ENCODE data around the gene MRPL32. TPM values are rescaled to one million over a fixed set of nuclear protein-coding genes. Genes with fewer than 3 reads are reported as not detected.

MRPL32 gene
- total and polyA plus RNA-seq, 2 of the 13 experiments (the other 11 are each of a cell fraction or from before 2014, with no cell fraction given), result 39.0 to 81.2 TPM

DNA sequence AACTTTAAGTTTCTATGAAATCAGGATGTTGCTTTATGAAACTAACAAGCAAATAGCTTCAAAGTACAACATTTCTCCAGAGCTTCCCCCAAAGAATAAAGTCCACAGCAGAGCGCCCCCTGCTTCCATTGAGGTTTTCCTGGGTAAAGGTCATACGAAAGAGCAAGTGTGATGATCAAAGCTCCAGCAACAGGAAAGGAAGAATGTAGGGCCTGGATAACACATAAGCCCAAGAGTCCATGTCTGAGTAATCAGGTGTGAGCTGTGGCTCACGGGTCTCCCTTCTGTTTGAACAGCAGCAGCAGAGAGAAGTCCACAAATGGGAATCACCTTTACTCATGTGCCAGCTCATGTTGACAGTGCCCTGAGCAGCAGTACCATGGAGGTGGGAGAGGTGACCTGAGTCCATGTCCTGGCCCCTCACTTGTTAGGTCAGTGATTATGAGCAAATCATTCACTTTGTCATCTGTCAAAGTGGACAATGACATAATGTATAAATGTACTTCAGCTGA lies 50.5 kb downstream of the MRPL32 start (continued):
- no peak for TF ChIP-seq PAF1 (CRISPR knock-in tag; IDR thresholded peaks at IDR 0.05)
- TF ChIP-seq ZNF781 (CRISPR knock-in tag; IDR thresholded peaks at IDR 0.05; ENCODE audit: borderline replicate concordance, not compliant biosample characterization), result no peak
- TF ChIP-seq ZNF761 (CRISPR knock-in tag; conservative IDR thresholded peaks at IDR 0.05), result no peak
- no peak for TF ChIP-seq FOXM1 (CRISPR knock-in tag; IDR thresholded peaks at IDR 0.05)
- TF ChIP-seq ZBTB46 (CRISPR knock-in tag; IDR thresholded peaks at IDR 0.05; ENCODE audit: borderline replicate concordance), result no peak
- no peak for TF ChIP-seq AGO1 (IDR thresholded peaks at IDR 0.05; ENCODE audit: low read depth, low read length, poor library complexity, severe bottlenecking)
- TF ChIP-seq JUNB (CRISPR knock-in tag; IDR thresholded peaks at IDR 0.05; ENCODE audit: borderline replicate concordance), result no peak
- peak; percentile 47; the same call in 1 of the 2 replicates for TF ChIP-seq RCOR2 (CRISPR knock-in tag; IDR thresholded peaks at IDR 0.05)
- no peak for TF ChIP-seq CEBPZ (IDR thresholded peaks at IDR 0.05; ENCODE audit: low read length)
- TF ChIP-seq, protein P1, sequence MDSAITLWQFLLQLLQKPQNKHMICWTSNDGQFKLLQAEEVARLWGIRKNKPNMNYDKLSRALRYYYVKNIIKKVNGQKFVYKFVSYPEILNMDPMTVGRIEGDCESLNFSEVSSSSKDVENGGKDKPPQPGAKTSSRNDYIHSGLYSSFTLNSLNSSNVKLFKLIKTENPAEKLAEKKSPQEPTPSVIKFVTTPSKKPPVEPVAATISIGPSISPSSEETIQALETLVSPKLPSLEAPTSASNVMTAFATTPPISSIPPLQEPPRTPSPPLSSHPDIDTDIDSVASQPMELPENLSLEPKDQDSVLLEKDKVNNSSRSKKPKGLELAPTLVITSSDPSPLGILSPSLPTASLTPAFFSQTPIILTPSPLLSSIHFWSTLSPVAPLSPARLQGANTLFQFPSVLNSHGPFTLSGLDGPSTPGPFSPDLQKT (CRISPR knock-in tag; IDR thresholded peaks at IDR 0.05; ENCODE audit: borderline replicate concordance), result no peak
- TF ChIP-seq ZMAT3 (CRISPR knock-in tag; conservative IDR thresholded peaks at IDR 0.05), result no peak
- TF ChIP-seq, protein P2, sequence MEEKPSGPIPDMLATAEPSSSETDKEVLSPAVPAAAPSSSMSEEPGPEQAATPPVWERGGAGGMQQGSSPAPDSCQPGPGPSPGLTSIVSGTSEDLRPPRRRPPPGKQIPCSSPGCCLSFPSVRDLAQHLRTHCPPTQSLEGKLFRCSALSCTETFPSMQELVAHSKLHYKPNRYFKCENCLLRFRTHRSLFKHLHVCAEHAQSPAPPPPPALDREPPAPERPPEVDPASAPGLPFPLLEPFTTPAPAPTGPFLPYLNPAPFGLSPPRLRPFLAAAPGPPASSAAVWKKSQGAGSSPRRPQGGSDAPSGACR (CRISPR knock-in tag; IDR thresholded peaks at IDR 0.05), result peak; percentile 74
- TF ChIP-seq, protein P3, sequence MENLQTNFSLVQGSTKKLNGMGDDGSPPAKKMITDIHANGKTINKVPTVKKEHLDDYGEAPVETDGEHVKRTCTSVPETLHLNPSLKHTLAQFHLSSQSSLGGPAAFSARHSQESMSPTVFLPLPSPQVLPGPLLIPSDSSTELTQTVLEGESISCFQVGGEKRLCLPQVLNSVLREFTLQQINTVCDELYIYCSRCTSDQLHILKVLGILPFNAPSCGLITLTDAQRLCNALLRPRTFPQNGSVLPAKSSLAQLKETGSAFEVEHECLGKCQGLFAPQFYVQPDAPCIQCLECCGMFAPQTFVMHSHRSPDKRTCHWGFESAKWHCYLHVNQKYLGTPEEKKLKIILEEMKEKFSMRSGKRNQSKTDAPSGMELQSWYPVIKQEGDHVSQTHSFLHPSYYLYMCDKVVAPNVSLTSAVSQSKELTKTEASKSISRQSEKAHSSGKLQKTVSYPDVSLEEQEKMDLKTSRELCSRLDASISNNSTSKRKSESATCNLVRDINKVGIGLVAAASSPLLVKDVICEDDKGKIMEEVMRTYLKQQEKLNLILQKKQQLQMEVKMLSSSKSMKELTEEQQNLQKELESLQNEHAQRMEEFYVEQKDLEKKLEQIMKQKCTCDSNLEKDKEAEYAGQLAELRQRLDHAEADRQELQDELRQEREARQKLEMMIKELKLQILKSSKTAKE (CRISPR knock-in tag; IDR thresholded peaks at IDR 0.05; ENCODE audit: borderline replicate concordance), result no peak
- no peak for TF ChIP-seq SRSF1 (optimal IDR thresholded peaks at IDR 0.05; ENCODE audit: low read depth, low read length)
- no peak for TF ChIP-seq ZNF451 (CRISPR knock-in tag; IDR thresholded peaks at IDR 0.05)
- no peak for TF ChIP-seq ZFYVE20 (CRISPR knock-in tag; IDR thresholded peaks at IDR 0.05; ENCODE audit: borderline replicate concordance, low read depth)
- no peak for TF ChIP-seq ZNF160 (CRISPR knock-in tag; IDR thresholded peaks at IDR 0.05)
- no peak for TF ChIP-seq RAD21 (CRISPR knock-in tag; IDR thresholded peaks at IDR 0.05)
- peak; percentile 49; the same call in 1 of the 2 replicates for TF ChIP-seq PITX1 (CRISPR knock-in tag; IDR thresholded peaks at IDR 0.05)
